ENCODE results near the gene SMG1.

Gene SMG1

DNA sequence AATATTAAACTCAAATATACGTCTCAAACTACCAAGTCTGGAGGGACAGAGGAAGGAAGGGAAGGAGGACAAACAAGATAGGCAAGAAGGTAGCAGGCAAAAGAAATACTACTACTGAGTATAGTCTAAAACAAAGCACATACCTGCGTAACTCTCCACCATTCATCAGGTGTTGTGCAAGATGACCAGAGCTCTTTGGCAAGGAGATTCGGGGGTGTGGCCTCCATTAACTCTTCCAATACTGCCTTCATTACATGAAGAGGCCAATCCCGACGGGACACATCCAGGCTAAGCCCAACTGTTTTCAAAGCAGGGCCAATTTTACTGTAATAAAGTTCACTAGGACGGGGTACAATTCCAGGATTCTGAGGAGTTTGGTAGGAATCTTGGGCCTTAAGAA, 86.7 kb downstream of the SMG1 start:
- H3K4me1 ChIP-seq (ENCODE audit: control extremely low read depth in 1 of 4, control insufficient read depth in 4 of 4, insufficient read depth in 4 of 4, low read length in 3 of 4): peaks cover 0 to 2% (median 0%) of the 10 kb centered on the region in 4 experiments
- WGBS (ENCODE audit: insufficient coverage): 100% methylated on average over 2 of the region's 6 CpGs
- ChIA-PET CTCF (no interaction called here), POLR2A (no interaction called here)
- no peaks in the 10 kb centered on the region for H3K27me3 ChIP-seq (replicated peaks in 2 of 5; ENCODE audit: control insufficient read depth in 4 of 5, insufficient read depth in 5 of 5, low read length in 4 of 5)
- H3K4me3 ChIP-seq (ENCODE audit: control insufficient read depth in 1 of 7, extremely low read depth in 1 of 7, insufficient read depth in 4 of 7, low read depth in 2 of 7, low read length in 6 of 7): no peak overlapping the region
- DNase-seq: no peak
- H3K36me3 ChIP-seq (ENCODE audit: control insufficient read depth in 4 of 4, insufficient read depth in 4 of 4, low read length in 3 of 4): peaks cover 41 to 93% (median 61%) of the 10 kb centered on the region in 4 experiments
- H3K27ac ChIP-seq (ENCODE audit: insufficient read depth in 1 of 2, low read depth in 1 of 2, low read length in 2 of 2, poor library complexity in 1 of 2, severe bottlenecking in 2 of 2): no peak overlapping the region
- peaks cover 0 to 7% (median 1%) of the 10 kb centered on the region in 5 experiments for H3K9me3 ChIP-seq (ENCODE audit: control extremely low read depth in 1 of 5, control insufficient read depth in 4 of 5, insufficient read depth in 2 of 5, low read depth in 1 of 5, low read length in 4 of 5)

DNA sequence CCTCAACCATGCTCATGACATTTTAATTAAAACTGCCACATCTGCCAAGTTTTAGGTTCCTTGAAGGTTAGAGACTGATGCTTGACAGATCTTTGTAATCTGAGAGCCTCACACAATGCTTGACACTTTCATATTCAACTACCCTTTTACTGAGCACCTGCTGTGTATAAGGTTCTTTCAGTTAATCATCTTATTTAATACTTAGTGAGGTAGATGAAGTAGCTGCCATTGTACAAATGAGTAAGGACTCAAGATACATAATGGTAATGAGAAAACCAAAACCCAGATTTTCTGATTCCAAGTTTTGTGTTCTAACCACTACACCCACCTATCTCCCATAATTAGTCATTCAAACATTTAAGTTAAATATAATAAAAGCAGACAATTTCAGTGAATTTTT, 89.5 kb downstream of the SMG1 start:
- CTCF ChIA-PET: interaction anchor here (2.0 kb wide), 1 partner anchor 19 kb away, joined by 4 read pairs; no protein-coding TSS in a partner anchor
- no peak for DNase-seq
- H3K36me3 ChIP-seq (ENCODE audit: control insufficient read depth in 4 of 4, insufficient read depth in 4 of 4, low read length in 3 of 4): peaks cover 39 to 96% (median 72%) of the 10 kb centered on the region in 4 experiments
- no peaks in the 10 kb centered on the region for H3K27me3 ChIP-seq (replicated peaks in 2 of 5; ENCODE audit: control insufficient read depth in 4 of 5, insufficient read depth in 5 of 5, low read length in 4 of 5)
- POLR2A ChIA-PET: no interaction called here
- no peak overlapping the region for H3K27ac ChIP-seq (ENCODE audit: insufficient read depth in 1 of 2, low read depth in 1 of 2, low read length in 2 of 2, poor library complexity in 1 of 2, severe bottlenecking in 2 of 2)
- H3K4me1 ChIP-seq (ENCODE audit: control extremely low read depth in 1 of 4, control insufficient read depth in 4 of 4, insufficient read depth in 4 of 4, low read length in 3 of 4): peaks cover 0 to 2% (median 0%) of the 10 kb centered on the region in 4 experiments
- H3K9me3 ChIP-seq (ENCODE audit: control extremely low read depth in 1 of 5, control insufficient read depth in 4 of 5, insufficient read depth in 2 of 5, low read depth in 1 of 5, low read length in 4 of 5): peaks cover 0 to 7% (median 1%) of the 10 kb centered on the region in 5 experiments
- no peak overlapping the region for H3K4me3 ChIP-seq (ENCODE audit: control insufficient read depth in 1 of 7, extremely low read depth in 1 of 7, insufficient read depth in 4 of 7, low read depth in 2 of 7, low read length in 6 of 7)

DNA sequence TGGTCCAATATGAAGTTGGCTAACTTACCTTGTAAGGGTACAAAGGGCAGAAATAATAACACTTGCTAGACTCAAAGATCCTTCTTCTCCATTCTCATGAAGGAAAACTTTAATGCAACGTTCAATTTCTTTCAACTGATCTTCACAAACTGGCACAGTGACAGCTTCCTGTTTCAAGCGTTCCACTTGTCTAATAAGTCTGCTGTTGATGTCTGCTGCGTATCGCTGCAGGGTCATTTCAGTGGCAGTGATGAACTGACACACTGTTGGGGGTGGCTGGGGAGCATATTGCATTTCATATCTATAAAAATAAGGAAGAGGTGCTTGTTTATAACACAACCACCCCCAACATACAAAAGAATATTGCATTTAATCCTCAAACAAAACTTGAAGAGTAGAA, 91.3 kb downstream of the SMG1 start:
- Histone ChIP-seq H3K4me3 (ENCODE audit: control insufficient read depth in 1 of 7, extremely low read depth in 1 of 7, insufficient read depth in 4 of 7, low read depth in 2 of 7, low read length in 6 of 7) (no peak overlapping the region), H3K27ac (ENCODE audit: insufficient read depth in 1 of 2, low read depth in 1 of 2, low read length in 2 of 2, poor library complexity in 1 of 2, severe bottlenecking in 2 of 2) (no peak overlapping the region), H3K4me1 (ENCODE audit: control extremely low read depth in 1 of 4, control insufficient read depth in 4 of 4, insufficient read depth in 4 of 4, low read length in 3 of 4) (peaks cover 0 to 2% (median 0%) of the 10 kb centered on the region in 4 experiments), H3K36me3 (ENCODE audit: control insufficient read depth in 4 of 4, insufficient read depth in 4 of 4, low read length in 3 of 4) (peaks cover 36 to 95% (median 71%) of the 10 kb centered on the region in 4 experiments), H3K9me3 (ENCODE audit: control extremely low read depth in 1 of 5, control insufficient read depth in 4 of 5, insufficient read depth in 2 of 5, low read depth in 1 of 5, low read length in 4 of 5) (peaks cover 0 to 7% (median 1%) of the 10 kb centered on the region in 5 experiments), H3K27me3 (replicated peaks in 2 of 5; ENCODE audit: control insufficient read depth in 4 of 5, insufficient read depth in 5 of 5, low read length in 4 of 5) (no peaks in the 10 kb centered on the region)
- ChIA-PET CTCF (interaction anchor here (0.6 to 2.5 kb wide), 5 partner anchors 10 to 33 kb away, joined by 3 to 7 read pairs (median 4); partner anchors contain the start of gene ARL6IP1), POLR2A (interaction anchor here (0.6 kb wide), 1 partner anchor 33 kb away, joined by 3 read pairs; no protein-coding TSS in a partner anchor)
- DNase-seq: peak in 2 of 3 donors; percentile 53 to 66
- WGBS (ENCODE audit: insufficient coverage): 60% methylated on average over 1 of the region's 4 CpGs

DNA sequence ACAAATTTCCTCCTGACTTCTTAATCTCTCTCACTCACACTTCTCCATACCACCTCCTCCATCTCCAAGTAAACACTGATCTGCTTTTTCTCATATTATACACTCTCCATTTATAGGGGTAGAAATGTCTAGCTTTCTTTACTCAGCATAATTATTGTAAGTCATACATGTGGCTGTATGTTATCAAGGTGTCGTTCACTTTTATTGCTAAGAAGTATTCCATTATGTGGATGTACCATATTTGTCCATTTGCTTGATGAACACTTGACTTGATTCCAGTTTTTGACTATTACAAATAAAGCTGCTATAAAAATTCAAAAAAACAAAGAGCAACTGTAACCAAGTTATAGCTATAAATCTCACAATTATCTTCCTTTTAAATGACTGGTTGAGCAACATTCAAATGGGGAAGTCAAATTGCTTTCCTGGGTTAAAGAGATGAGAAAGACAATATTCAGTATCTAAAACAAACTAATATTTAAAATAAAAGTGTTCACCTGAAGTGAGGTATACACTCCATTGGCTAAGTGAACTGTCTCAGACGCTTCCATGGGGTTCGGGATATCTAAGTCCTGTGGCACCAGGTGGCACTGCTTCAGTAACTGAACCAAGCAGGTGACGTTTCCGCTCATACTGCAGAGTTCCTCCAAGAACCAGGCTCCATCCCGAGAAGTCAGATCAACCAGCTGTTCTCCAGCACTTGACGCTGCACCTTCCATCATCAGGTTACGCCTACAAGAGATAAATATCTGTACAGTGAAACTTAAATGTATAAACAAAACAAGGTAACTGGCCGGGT, 92.3 kb downstream of the SMG1 start:
- DNase-seq: peak in 2 of 3 donors; percentile 7 to 18
- Histone ChIP-seq H3K36me3 (ENCODE audit: control insufficient read depth in 4 of 4, insufficient read depth in 4 of 4, low read length in 3 of 4) (peaks cover 32 to 96% (median 71%) of the 10 kb centered on the region in 4 experiments), H3K9me3 (ENCODE audit: control extremely low read depth in 1 of 5, control insufficient read depth in 4 of 5, insufficient read depth in 2 of 5, low read depth in 1 of 5, low read length in 4 of 5) (peaks cover 0 to 7% (median 1%) of the 10 kb centered on the region in 5 experiments), H3K4me1 (ENCODE audit: control extremely low read depth in 1 of 4, control insufficient read depth in 4 of 4, insufficient read depth in 4 of 4, low read length in 3 of 4) (peaks cover 0 to 2% (median 0%) of the 10 kb centered on the region in 4 experiments), H3K27ac (ENCODE audit: insufficient read depth in 1 of 2, low read depth in 1 of 2, low read length in 2 of 2, poor library complexity in 1 of 2, severe bottlenecking in 2 of 2) (no peak overlapping the region), H3K27me3 (replicated peaks in 2 of 5; ENCODE audit: control insufficient read depth in 4 of 5, insufficient read depth in 5 of 5, low read length in 4 of 5) (no peaks in the 10 kb centered on the region), H3K4me3 (ENCODE audit: control insufficient read depth in 1 of 7, extremely low read depth in 1 of 7, insufficient read depth in 4 of 7, low read depth in 2 of 7, low read length in 6 of 7) (no peak overlapping the region)
- ChIA-PET POLR2A (no interaction called here), CTCF (interaction anchor here (0.6 to 2.5 kb wide), 4 partner anchors 13 to 65 kb away, joined by 3 to 8 read pairs (median 6); partner anchors contain the start of gene ARL6IP1)
- WGBS (ENCODE audit: insufficient coverage): 98% methylated on average over 7 of the region's 9 CpGs

DNA sequence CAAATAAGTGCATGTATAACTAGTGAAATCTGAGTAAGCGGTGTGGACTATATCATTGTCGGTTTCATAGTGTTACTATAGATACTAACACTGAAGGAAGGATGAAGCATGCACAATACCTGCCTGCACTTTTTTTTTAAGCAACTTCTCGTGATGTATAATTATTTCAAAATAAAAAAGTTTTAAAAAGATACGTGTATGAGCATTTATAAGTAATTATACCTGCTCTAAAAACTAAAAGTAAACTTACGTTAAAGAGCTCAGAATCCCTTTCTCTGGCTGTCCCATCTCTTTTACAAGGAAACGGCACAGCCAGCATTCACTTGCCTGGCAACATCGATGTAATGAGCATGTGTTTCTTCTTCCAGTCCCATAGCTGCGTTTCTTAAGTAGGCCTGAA, 93.6 kb downstream of the SMG1 start:
- ChIA-PET CTCF (interaction anchor here (0.9 to 2.4 kb wide), 3 partner anchors 22 to 31 kb away, joined by 3 to 8 read pairs (median 4); no protein-coding TSS in a partner anchor), POLR2A (no interaction called here)
- Histone ChIP-seq H3K36me3 (ENCODE audit: control insufficient read depth in 4 of 4, insufficient read depth in 4 of 4, low read length in 3 of 4) (peaks cover 36 to 94% (median 73%) of the 10 kb centered on the region in 4 experiments), H3K27ac (ENCODE audit: insufficient read depth in 1 of 2, low read depth in 1 of 2, low read length in 2 of 2, poor library complexity in 1 of 2, severe bottlenecking in 2 of 2) (no peak overlapping the region), H3K4me3 (ENCODE audit: control insufficient read depth in 1 of 7, extremely low read depth in 1 of 7, insufficient read depth in 4 of 7, low read depth in 2 of 7, low read length in 6 of 7) (no peak overlapping the region), H3K27me3 (replicated peaks in 2 of 5; ENCODE audit: control insufficient read depth in 4 of 5, insufficient read depth in 5 of 5, low read length in 4 of 5) (no peaks in the 10 kb centered on the region), H3K9me3 (ENCODE audit: control extremely low read depth in 1 of 5, control insufficient read depth in 4 of 5, insufficient read depth in 2 of 5, low read depth in 1 of 5, low read length in 4 of 5) (peaks cover 0 to 7% (median 1%) of the 10 kb centered on the region in 5 experiments), H3K4me1 (ENCODE audit: control extremely low read depth in 1 of 4, control insufficient read depth in 4 of 4, insufficient read depth in 4 of 4, low read length in 3 of 4) (peaks cover 0 to 2% (median 0%) of the 10 kb centered on the region in 4 experiments)
- 91% methylated on average over 4 of the region's 8 CpGs for WGBS (ENCODE audit: insufficient coverage)
- DNase-seq: no peak

DNA sequence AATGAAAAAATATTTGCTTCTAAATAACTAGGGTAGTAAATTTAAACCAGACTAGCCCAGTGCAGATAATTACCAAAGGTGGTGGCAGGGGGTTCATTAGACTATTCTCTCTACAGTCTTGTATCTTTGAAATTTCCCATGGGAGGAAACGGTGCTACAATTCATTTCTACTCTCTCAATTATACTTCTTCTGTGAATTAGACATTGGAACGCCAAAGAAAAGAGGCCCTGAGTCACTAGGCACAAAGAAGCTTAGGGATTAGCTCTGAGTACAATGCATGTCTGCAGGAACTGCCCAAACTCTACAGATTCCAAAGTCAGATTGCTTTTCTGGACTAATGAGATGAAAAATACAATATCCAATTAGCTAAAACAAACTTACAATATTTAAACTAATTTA, 94.2 kb downstream of the SMG1 start:
- ChIA-PET POLR2A (no interaction called here), CTCF (interaction anchor here (0.9 to 2.4 kb wide), 3 partner anchors 21 to 30 kb away, joined by 3 to 8 read pairs (median 4); no protein-coding TSS in a partner anchor)
- DNase-seq: no peak
- H3K27ac ChIP-seq (ENCODE audit: insufficient read depth in 1 of 2, low read depth in 1 of 2, low read length in 2 of 2, poor library complexity in 1 of 2, severe bottlenecking in 2 of 2): no peak overlapping the region
- peaks cover 0 to 2% (median 0%) of the 10 kb centered on the region in 4 experiments for H3K4me1 ChIP-seq (ENCODE audit: control extremely low read depth in 1 of 4, control insufficient read depth in 4 of 4, insufficient read depth in 4 of 4, low read length in 3 of 4)
- 100% methylated on average over 1 of the region's 2 CpGs for WGBS (ENCODE audit: insufficient coverage)
- peaks cover 0 to 7% (median 1%) of the 10 kb centered on the region in 5 experiments for H3K9me3 ChIP-seq (ENCODE audit: control extremely low read depth in 1 of 5, control insufficient read depth in 4 of 5, insufficient read depth in 2 of 5, low read depth in 1 of 5, low read length in 4 of 5)
- H3K36me3 ChIP-seq (ENCODE audit: control insufficient read depth in 4 of 4, insufficient read depth in 4 of 4, low read length in 3 of 4): peaks cover 30 to 88% (median 68%) of the 10 kb centered on the region in 4 experiments
- H3K27me3 ChIP-seq (replicated peaks in 2 of 5; ENCODE audit: control insufficient read depth in 4 of 5, insufficient read depth in 5 of 5, low read length in 4 of 5): no peaks in the 10 kb centered on the region
- H3K4me3 ChIP-seq (ENCODE audit: control insufficient read depth in 1 of 7, extremely low read depth in 1 of 7, insufficient read depth in 4 of 7, low read depth in 2 of 7, low read length in 6 of 7): no peak overlapping the region

DNA sequence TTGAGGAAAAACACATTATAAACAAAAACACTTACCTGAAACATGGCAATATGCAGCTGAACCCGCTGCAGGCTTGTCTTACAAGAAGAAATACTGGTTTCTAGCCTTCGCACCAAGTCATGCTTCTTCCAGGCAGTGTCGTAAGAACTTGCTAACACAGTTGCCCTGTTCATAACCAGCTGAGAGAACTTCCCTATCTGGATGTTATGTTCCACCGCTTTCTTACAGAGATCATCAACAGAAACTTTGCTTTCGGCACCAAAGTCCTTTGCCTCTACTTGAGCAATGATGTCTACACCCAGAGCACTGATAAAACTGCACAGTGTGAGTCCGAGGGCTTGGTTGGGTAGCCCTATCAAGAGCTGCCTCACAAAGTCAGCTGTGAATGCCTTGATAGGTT, 97.0 kb downstream of the SMG1 start:
- no peaks in the 10 kb centered on the region for H3K9me3 ChIP-seq (ENCODE audit: control extremely low read depth in 1 of 5, control insufficient read depth in 4 of 5, insufficient read depth in 2 of 5, low read depth in 1 of 5, low read length in 4 of 5)
- H3K27ac ChIP-seq (ENCODE audit: insufficient read depth in 1 of 2, low read depth in 1 of 2, low read length in 2 of 2, poor library complexity in 1 of 2, severe bottlenecking in 2 of 2): no peak overlapping the region
- no peaks in the 10 kb centered on the region for H3K27me3 ChIP-seq (replicated peaks in 2 of 5; ENCODE audit: control insufficient read depth in 4 of 5, insufficient read depth in 5 of 5, low read length in 4 of 5)
- no peak overlapping the region for H3K4me3 ChIP-seq (ENCODE audit: control insufficient read depth in 1 of 7, extremely low read depth in 1 of 7, insufficient read depth in 4 of 7, low read depth in 2 of 7, low read length in 6 of 7)
- no peak for DNase-seq
- H3K36me3 ChIP-seq (ENCODE audit: control insufficient read depth in 4 of 4, insufficient read depth in 4 of 4, low read length in 3 of 4): peaks cover 9 to 60% (median 43%) of the 10 kb centered on the region in 4 experiments
- 94% methylated on average over 6 of the region's 6 CpGs for WGBS (ENCODE audit: insufficient coverage)
- CTCF ChIA-PET: interaction anchor here (0.5 to 2.7 kb wide), 5 partner anchors 9 to 27 kb away, joined by 4 to 11 read pairs (median 4); no protein-coding TSS in a partner anchor
- POLR2A ChIA-PET: no interaction called here
- H3K4me1 ChIP-seq (ENCODE audit: control extremely low read depth in 1 of 4, control insufficient read depth in 4 of 4, insufficient read depth in 4 of 4, low read length in 3 of 4): no peaks in the 10 kb centered on the region

All from common myeloid progenitor, CD34-positive (primary cell).